Lower lobe of right lung (tissue), 2 donors: ENCODE measurements around the gene ADARB1. TPM values are rescaled to one million over a fixed set of nuclear protein-coding genes. Genes with fewer than 3 reads are reported as not detected.

ENCODE experiments used
- ATAC-seq, 2 donors: fragments of 200-7000 bp; cut with Tn5 transposase; one replicate each; pipeline ENCODE4 v1.9.1; 2020 to 2022; ENCODE audit warnings: mild to moderate bottlenecking in 2 of 2, moderate library complexity in 2 of 2
- DNase-seq: peaks from one replicate; pipeline ENCODE4 v3.0.0-alpha.2; 2020
- H3K27ac ChIP-seq: fragments of 200-600 bp; one replicate; pipeline ENCODE4 v1.8.0; 2022
- H3K27me3 ChIP-seq: fragments of 200-600 bp; one replicate; pipeline ENCODE4 v1.8.0; 2022; ENCODE audit warnings: low read depth
- H3K36me3 ChIP-seq: fragments of 200-600 bp; one replicate; pipeline ENCODE4 v1.8.0; 2022; ENCODE audit warnings: mild to moderate bottlenecking
- H3K4me1 ChIP-seq: fragments of 200-600 bp; one replicate; pipeline ENCODE4 v1.8.0; 2022
- H3K4me3 ChIP-seq: fragments of 200-600 bp; one replicate; pipeline ENCODE4 v1.8.0; 2022; ENCODE audit warnings: mild to moderate bottlenecking
- H3K9me3 ChIP-seq: fragments of 200-600 bp; one replicate; pipeline ENCODE4 v1.8.0; 2022
- intact Hi-C: fragments of 100-400 bp; cut with DNase I; formaldehyde crosslinking; loops from one replicate; pipeline ENCODE4 v1.11.0; 2022
- total RNA-seq: library from RNA; stranded (reverse); fragmentation: NEBNext Ultra II Directional; extraction: Animal tissue kit (Norgen Biotek cat#: 25700); gene quantifications from one replicate; pipeline ENCODE4 v1.2.1, GENCODE V29; 2021
- TF ChIP-seq, protein P1 (sequence below): fragments of 200-600 bp; IDR thresholded peaks from one replicate; pipeline ENCODE4 v1.8.0; 2022; ENCODE audit warnings: antibody characterized with exemption, mild to moderate bottlenecking
- donor health status: DM: no; HTN: yes; CAD: no; lungs with severe emphysema.

Gene ADARB1
- total RNA-seq, 1 donor from 2014 or later: 48.2 TPM

DNA sequence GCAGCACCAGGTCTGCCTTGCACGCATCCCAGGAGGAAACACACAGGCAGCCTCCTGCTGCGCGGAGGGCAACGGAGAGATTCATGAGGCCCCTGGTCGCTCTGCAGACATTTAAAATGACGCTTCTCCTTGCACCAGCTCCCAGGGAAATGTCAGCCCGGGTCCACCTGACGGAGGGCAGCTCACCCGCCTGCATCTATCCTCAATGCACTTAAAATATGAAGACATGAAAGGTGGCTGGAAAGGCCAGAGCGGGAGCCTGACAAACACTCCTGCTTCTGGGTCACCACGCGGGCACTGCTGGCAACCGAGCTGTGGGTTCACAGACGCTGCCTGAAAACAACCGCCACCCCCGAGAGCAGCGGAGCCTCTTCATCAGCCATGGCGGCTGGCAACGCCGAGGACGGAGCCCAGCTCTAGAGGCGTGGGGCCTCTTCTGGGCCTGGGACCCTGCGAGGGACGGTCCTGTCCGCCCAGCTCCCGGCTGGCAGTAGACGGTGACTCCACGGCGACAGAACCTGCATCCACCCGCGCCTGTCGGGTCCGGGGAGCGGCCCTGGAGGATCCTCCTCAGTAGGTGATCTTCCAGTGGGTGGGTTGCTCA, 190.6 kb downstream of the ADARB1 start:
- TF ChIP-seq, protein P1, sequence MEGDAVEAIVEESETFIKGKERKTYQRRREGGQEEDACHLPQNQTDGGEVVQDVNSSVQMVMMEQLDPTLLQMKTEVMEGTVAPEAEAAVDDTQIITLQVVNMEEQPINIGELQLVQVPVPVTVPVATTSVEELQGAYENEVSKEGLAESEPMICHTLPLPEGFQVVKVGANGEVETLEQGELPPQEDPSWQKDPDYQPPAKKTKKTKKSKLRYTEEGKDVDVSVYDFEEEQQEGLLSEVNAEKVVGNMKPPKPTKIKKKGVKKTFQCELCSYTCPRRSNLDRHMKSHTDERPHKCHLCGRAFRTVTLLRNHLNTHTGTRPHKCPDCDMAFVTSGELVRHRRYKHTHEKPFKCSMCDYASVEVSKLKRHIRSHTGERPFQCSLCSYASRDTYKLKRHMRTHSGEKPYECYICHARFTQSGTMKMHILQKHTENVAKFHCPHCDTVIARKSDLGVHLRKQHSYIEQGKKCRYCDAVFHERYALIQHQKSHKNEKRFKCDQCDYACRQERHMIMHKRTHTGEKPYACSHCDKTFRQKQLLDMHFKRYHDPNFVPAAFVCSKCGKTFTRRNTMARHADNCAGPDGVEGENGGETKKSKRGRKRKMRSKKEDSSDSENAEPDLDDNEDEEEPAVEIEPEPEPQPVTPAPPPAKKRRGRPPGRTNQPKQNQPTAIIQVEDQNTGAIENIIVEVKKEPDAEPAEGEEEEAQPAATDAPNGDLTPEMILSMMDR: no peak
- no peak for ATAC-seq
- no peak for DNase-seq
- H3K27me3 ChIP-seq: no peaks in the 10 kb centered on the region
- H3K4me3 ChIP-seq: no peak overlapping the region
- peaks cover 61% of the 10 kb centered on the region for H3K36me3 ChIP-seq
- no peaks in the 10 kb centered on the region for H3K4me1 ChIP-seq
- no peaks in the 10 kb centered on the region for H3K9me3 ChIP-seq
- no peak overlapping the region for H3K27ac ChIP-seq
- intact Hi-C loops: no loop called here

DNA sequence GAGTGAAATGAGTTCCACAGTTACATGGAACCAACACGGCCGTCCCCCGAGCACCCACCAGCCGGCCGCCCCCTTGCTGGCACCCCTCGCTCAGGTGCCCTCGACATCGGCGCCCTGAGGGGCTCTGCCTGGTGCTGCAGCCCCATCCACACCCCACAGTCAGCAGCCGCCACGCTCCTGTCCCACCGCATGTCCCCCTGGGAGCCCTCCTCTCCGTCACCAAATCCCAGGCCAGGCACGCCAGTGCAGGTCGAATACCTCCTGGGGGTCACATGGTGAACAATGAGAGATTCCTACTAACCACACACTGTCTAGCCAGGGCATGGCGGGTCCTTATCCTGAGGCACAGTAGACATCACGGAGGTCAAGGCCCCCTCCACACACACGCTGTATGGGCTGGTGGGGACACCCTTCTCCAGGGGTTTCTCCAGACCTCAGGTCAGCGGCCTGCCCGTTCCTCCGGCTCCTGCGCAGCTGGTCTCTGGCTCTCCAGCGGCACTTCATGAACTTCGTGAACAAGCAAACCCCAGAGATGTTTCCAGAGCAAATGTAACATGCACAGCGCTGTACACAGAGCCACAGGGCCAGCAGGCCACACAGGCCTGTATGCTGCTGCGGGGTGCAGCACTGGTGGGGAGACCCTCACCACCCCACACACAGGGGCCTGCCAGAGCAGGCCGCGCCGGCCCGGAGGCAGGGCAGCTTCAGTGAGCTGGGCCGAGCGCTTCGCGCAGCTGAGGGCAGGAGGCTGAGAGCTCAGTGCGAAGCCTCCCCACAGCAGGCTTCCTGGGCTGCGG, 191.5 kb downstream of the ADARB1 start:
- peak in 1 of 2 donors; percentile 37 for ATAC-seq
- no peak overlapping the region for H3K27ac ChIP-seq
- no peaks in the 10 kb centered on the region for H3K27me3 ChIP-seq
- TF ChIP-seq, protein P1: no peak
- no peak for DNase-seq
- intact Hi-C loops: no loop called here
- no peaks in the 10 kb centered on the region for H3K4me1 ChIP-seq
- H3K36me3 ChIP-seq: peaks cover 70% of the 10 kb centered on the region
- no peaks in the 10 kb centered on the region for H3K9me3 ChIP-seq
- H3K4me3 ChIP-seq: no peak overlapping the region

DNA sequence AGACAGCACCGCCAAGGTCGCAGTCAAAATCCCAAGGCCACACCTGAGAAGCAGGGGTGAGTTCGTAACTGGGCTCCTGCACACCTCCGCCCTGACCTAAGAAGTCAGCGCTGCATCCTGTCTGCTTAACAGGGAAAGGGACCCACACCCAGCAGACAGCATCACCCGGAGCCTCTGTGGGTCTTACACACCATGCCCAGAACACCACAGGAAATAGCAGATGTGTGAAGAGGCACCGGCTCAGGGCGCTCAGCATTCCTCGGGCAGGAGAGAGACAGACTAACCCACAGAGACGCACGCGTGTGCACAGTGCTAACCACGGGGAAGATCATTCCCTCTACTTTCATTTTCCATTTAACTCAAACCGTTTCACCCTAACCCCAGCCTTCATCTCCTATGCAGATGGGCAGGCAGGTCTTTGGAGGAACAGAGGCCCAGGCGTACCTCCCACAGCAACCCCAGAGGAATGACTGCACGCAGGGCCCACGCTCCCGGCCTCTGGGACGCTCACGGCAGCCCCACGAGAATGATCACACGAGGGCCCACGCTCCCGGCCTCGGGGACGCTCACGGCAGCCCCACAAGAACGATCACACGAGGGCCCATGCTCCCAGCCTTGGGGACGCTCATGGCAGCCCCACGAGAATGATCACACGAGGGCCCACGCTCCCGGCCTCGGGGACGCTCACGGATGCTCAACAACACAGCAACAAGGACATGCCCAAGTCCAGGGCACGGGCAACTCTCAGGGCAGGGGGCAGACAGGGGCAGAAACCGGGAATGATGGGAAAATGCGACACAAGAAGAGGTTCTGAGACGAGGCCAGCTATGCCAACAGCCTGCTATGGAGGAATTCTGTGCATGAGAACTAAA, 192.4 kb downstream of the ADARB1 start:
- H3K4me3 ChIP-seq: no peak overlapping the region
- DNase-seq (no peak), ATAC-seq (peak; percentile 44 to 66)
- intact Hi-C loops: no loop called here
- no peaks in the 10 kb centered on the region for H3K4me1 ChIP-seq
- H3K27ac ChIP-seq: no peak overlapping the region
- TF ChIP-seq, protein P1: no peak
- no peaks in the 10 kb centered on the region for H3K27me3 ChIP-seq
- H3K36me3 ChIP-seq: peaks cover 78% of the 10 kb centered on the region
- peaks cover 5% of the 10 kb centered on the region for H3K9me3 ChIP-seq

DNA sequence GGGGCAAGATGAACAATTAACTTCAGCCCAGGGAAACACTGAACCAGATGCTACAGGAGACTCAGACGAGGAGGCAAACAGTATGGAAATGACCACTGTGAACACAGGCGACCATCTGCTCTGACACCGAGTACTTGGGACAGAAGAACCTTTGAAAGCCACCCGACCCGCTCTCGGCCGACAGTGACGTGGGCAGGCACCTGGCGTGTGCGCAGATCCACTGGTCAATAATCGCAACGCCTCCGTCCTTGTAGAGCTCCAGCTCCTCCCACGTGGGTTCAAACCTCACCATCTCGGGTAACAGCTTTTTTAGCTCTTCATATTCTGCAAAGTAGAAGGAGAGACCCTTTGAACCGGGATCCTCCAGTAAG, 193.0 kb downstream of the ADARB1 start:
- Histone ChIP-seq H3K36me3 (peaks cover 80% of the 10 kb centered on the region), H3K4me3 (no peak overlapping the region), H3K27ac (no peak overlapping the region), H3K4me1 (no peaks in the 10 kb centered on the region), H3K27me3 (no peaks in the 10 kb centered on the region), H3K9me3 (peaks cover 9% of the 10 kb centered on the region)
- TF ChIP-seq, protein P1: no peak
- DNase-seq: no peak
- intact Hi-C loops: no loop called here
- ATAC-seq: no peak

DNA sequence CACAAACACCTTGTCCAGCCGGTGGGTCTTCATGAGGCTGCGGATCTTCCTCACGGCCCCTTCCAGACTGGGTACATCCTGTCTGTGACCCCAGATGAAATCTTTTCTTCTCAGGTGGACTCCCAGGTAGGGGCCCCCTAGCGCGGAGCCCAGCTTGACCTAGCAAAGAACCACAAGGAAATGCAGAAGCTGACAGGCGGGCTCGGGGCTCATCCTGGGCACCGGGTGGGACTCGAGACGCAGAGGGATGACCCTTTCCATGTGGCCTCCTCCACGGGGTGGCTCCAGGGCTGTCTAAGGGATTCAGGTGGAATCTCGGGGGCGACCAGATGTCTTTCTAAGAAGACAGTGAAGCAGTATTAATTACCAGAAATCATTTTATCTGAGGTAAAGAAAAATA, 195.5 kb downstream of the ADARB1 start:
- Histone ChIP-seq H3K27me3 (no peaks in the 10 kb centered on the region), H3K4me3 (no peak overlapping the region), H3K4me1 (no peaks in the 10 kb centered on the region), H3K36me3 (peaks cover 76% of the 10 kb centered on the region), H3K27ac (no peak overlapping the region), H3K9me3 (peaks cover 9% of the 10 kb centered on the region)
- ATAC-seq (no peak), DNase-seq (no peak)
- intact Hi-C loops: no loop called here
- TF ChIP-seq, protein P1: no peak
